H9 (cell line): ENCODE measurements around the gene FMO3. TPM values are rescaled to one million over a fixed set of nuclear protein-coding genes. Genes with fewer than 3 reads are reported as not detected.

Source experiments
- DNase-seq: peaks from one replicate; pipeline ENCODE4 v3.0.0-alpha.2; 2017
- H2AFZ ChIP-seq: one replicate; pipeline ENCODE4 v1.6.1; 2013; ENCODE audit warnings: mild to moderate bottlenecking, low read length, control low read depth, moderate library complexity
- H2AK5ac ChIP-seq: 2 replicates; pipeline ENCODE4 v1.6.1; 2013; ENCODE audit warnings: low read length, control low read depth, mixed read lengths; ENCODE audit not compliant: insufficient read length
- H2BK120ac ChIP-seq: one replicate; pipeline ENCODE4 v1.6.1; 2013; ENCODE audit warnings: low read depth, mild to moderate bottlenecking, low read length, control low read depth, inconsistent platforms; ENCODE audit not compliant: poor library complexity, severe bottlenecking
- H2BK12ac ChIP-seq: 2 replicates; pipeline ENCODE4 v1.6.1; 2013; ENCODE audit warnings: low read length, control low read depth, mixed read lengths, low read depth; ENCODE audit not compliant: insufficient read length
- H2BK15ac ChIP-seq: 2 replicates; pipeline ENCODE4 v1.6.1; 2013; ENCODE audit warnings: low read depth, low read length, control low read depth
- H2BK20ac ChIP-seq: one replicate; pipeline ENCODE4 v1.6.1; 2013; ENCODE audit warnings: low read depth, mild to moderate bottlenecking, low read length, control low read depth, inconsistent platforms; ENCODE audit not compliant: poor library complexity, severe bottlenecking
- H2BK5ac ChIP-seq: 2 replicates; pipeline ENCODE4 v1.6.1; 2013; ENCODE audit warnings: low read length, control low read depth, mixed read lengths; ENCODE audit not compliant: insufficient read length
- H3K14ac ChIP-seq: 2 replicates; pipeline ENCODE4 v1.6.1; 2013; ENCODE audit warnings: low read length, control low read depth; ENCODE audit not compliant: insufficient read depth
- H3K18ac ChIP-seq: 2 replicates; pipeline ENCODE4 v1.6.1; 2013; ENCODE audit warnings: low read depth, mild to moderate bottlenecking, mixed read lengths, low read length, control low read depth; ENCODE audit not compliant: insufficient read length
- H3K23ac ChIP-seq: 2 replicates; pipeline ENCODE4 v1.6.1; 2013; ENCODE audit warnings: low read length, control low read depth, mixed read lengths, low read depth; ENCODE audit not compliant: insufficient read length
- H3K23me2 ChIP-seq: 2 replicates; pipeline ENCODE4 v1.6.1; 2013; ENCODE audit warnings: low read depth, mild to moderate bottlenecking, mixed read lengths, low read length, control low read depth; ENCODE audit not compliant: insufficient read length, poor library complexity, severe bottlenecking
- H3K27ac ChIP-seq: 2 replicates; pipeline ENCODE4 v1.5.1; 2013; ENCODE audit warnings: low read length, control low read depth, mixed read lengths, low read depth; ENCODE audit not compliant: insufficient read length
- H3K27me3 ChIP-seq: 2 replicates; pipeline ENCODE4 v1.6.1; 2013; ENCODE audit warnings: low read length, control low read depth, inconsistent platforms; ENCODE audit not compliant: insufficient read depth
- H3K4ac ChIP-seq: 2 replicates; pipeline ENCODE4 v1.6.1; 2013; ENCODE audit warnings: low read depth, mild to moderate bottlenecking, control low read depth, inconsistent platforms, low read length, moderate library complexity
- H3K4me1 ChIP-seq: 2 replicates; pipeline ENCODE4 v1.6.1; 2013; ENCODE audit warnings: low read length, control low read depth, inconsistent platforms; ENCODE audit not compliant: insufficient read depth
- H3K4me2 ChIP-seq: 2 replicates; pipeline ENCODE4 v1.6.1; 2013; ENCODE audit warnings: low read length, control low read depth, mixed read lengths; ENCODE audit not compliant: insufficient read length, insufficient read depth
- H3K56ac ChIP-seq: 2 replicates; pipeline ENCODE4 v1.6.1; 2013; ENCODE audit warnings: low read depth, mild to moderate bottlenecking, mixed read lengths, low read length, control low read depth; ENCODE audit not compliant: insufficient read length
- H3K79me1 ChIP-seq: 2 replicates; pipeline ENCODE4 v1.6.1; 2013; ENCODE audit warnings: low read depth, mild to moderate bottlenecking, moderate library complexity, low read length, control low read depth, inconsistent platforms; ENCODE audit not compliant: insufficient read depth, poor library complexity, severe bottlenecking
- H3K79me2 ChIP-seq: 2 replicates; pipeline ENCODE4 v1.6.1; 2013; ENCODE audit warnings: low read length, control low read depth, inconsistent platforms; ENCODE audit not compliant: insufficient read depth
- H3K9ac ChIP-seq: 2 replicates; pipeline ENCODE4 v1.6.1; 2013; ENCODE audit warnings: low read length, control low read depth, mixed read lengths; ENCODE audit not compliant: insufficient read length; ENCODE audit errors: extremely low read depth
- H3K9me3 ChIP-seq: one replicate; pipeline ENCODE4 v1.6.1; 2013; ENCODE audit warnings: low read depth, low read length, inconsistent platforms; ENCODE audit not compliant: control insufficient read depth
- H3T11ph ChIP-seq: one replicate; pipeline ENCODE4 v1.6.1; 2013; ENCODE audit warnings: mild to moderate bottlenecking, low read length, control low read depth, inconsistent platforms
- H4K20me1 ChIP-seq: one replicate; pipeline ENCODE4 v1.6.1; 2013; ENCODE audit not compliant: control insufficient read depth, insufficient read length, insufficient read depth
- H4K5ac ChIP-seq: 2 replicates; pipeline ENCODE4 v1.6.1; 2013; ENCODE audit warnings: low read depth, mild to moderate bottlenecking, mixed read lengths, low read length, control low read depth; ENCODE audit not compliant: insufficient read length
- H4K8ac ChIP-seq: replicated peaks from 2 replicates; pipeline ENCODE4 v1.6.1; 2013; ENCODE audit warnings: low read length, control low read depth, mixed read lengths, low read depth; ENCODE audit not compliant: insufficient read length
- H4K91ac ChIP-seq: 2 replicates; pipeline ENCODE4 v1.6.1; 2013; ENCODE audit warnings: low read depth, mild to moderate bottlenecking, moderate library complexity, mixed read lengths, low read length, control low read depth; ENCODE audit not compliant: insufficient read length
- H3K27ac Mint-ChIP-seq, 3 experiments: 2 replicates in 2 of 3; 3 replicates in 1 of 3; pipeline ENCODE4 v1.8.0; 2020 to 2021; ENCODE audit warnings: mixed read lengths in 3 of 3, mild to moderate bottlenecking in 1 of 3, moderate library complexity in 1 of 3
- H3K27me3 Mint-ChIP-seq: 2 replicates; pipeline ENCODE4 v1.8.0; 2021; ENCODE audit warnings: low read depth, mild to moderate bottlenecking, moderate library complexity, mixed read lengths
- H3K36me3 Mint-ChIP-seq, 3 experiments: 2 replicates in 2 of 3; 3 replicates in 1 of 3; pipeline ENCODE4 v1.8.0; 2020 to 2021; ENCODE audit warnings: low read depth in 3 of 3, mixed read lengths in 3 of 3; ENCODE audit not compliant: insufficient read depth in 1 of 3
- H3K4me1 Mint-ChIP-seq, 2 experiments: 2 replicates each; pipeline ENCODE4 v1.8.0; 2020; ENCODE audit warnings: mixed read lengths in 2 of 2
- H3K4me3 Mint-ChIP-seq, 2 experiments: 2 replicates in 1 of 2; 3 replicates in 1 of 2; pipeline ENCODE4 v1.8.0; 2020 to 2021; ENCODE audit warnings: mild to moderate bottlenecking in 2 of 2, mixed read lengths in 2 of 2, moderate library complexity in 1 of 2
- H3K9me3 Mint-ChIP-seq, 2 experiments: 2 replicates in 1 of 2; 3 replicates in 1 of 2; pipeline ENCODE4 v1.8.0; 2020; ENCODE audit warnings: mild to moderate bottlenecking in 2 of 2, mixed read lengths in 2 of 2, moderate library complexity in 1 of 2
- CTCF ChIP-seq: fragments of 200-600 bp; sonication (generic); conservative IDR thresholded peaks from 3 replicates; pipeline ENCODE4 v1.8.0; 2021; ENCODE audit warnings: antibody characterized with exemption, mild to moderate bottlenecking
- WGBS: extraction: QIAGEN DNeasy Blood & Tissue Kit; methylation state at CpG from one replicate; pipeline ENCODE4 v1.1.7; 2013; ENCODE audit warnings: missing lambda C conversion rate, low lambda C conversion rate, mixed read lengths; ENCODE audit not compliant: insufficient read length; ENCODE audit errors: extremely low coverage; 5-methylcytosine and 5-hydroxymethylcytosine counted together
- total RNA-seq: library from RNA; stranded (reverse); gene quantifications from 2 replicates; pipeline ENCODE4 v1.2.1, GENCODE V29; 2021

The FMO3 gene
- total RNA-seq, 1 experiment from 2014 or later, result not detected

GRCh38 chr1:171159148-171159547 is 68.4 kb downstream of the FMO3 start:
- no CpG with 5 or more reads among the region's 2 CpGs for WGBS
- Mint-ChIP-seq H3K36me3 (no peaks in the 10 kb centered on the region; a peak in 3 of 7 replicates), H3K9me3 (peaks cover 0 to 2% of the 10 kb centered on the region in 2 experiments; a peak in 1 of 5 replicates), H3K27ac (no peak overlapping the region), H3K4me1 (peaks cover 15 to 17% of the 10 kb centered on the region in 2 experiments), H3K4me3 (no peak overlapping the region), H3K27me3 (no peaks in the 10 kb centered on the region)
- H3K4ac ChIP-seq, result no peak overlapping the region
- no peak overlapping the region for H2AFZ ChIP-seq
- no peak overlapping the region for H3K56ac ChIP-seq
- H3K9me3 ChIP-seq, result no peaks in the 10 kb centered on the region
- no peak overlapping the region for H2BK20ac ChIP-seq
- no peak overlapping the region for H4K91ac ChIP-seq
- H4K5ac ChIP-seq, result no peak overlapping the region
- H3K9ac ChIP-seq, result no peak overlapping the region
- no peak overlapping the region for H3K27ac ChIP-seq
- no peak overlapping the region for H2BK15ac ChIP-seq
- H2AK5ac ChIP-seq, result no peak overlapping the region
- no peak overlapping the region for H3K18ac ChIP-seq
- no peak overlapping the region for H3K4me2 ChIP-seq
- no peak for DNase-seq
- H3K79me1 ChIP-seq, result no peaks in the 10 kb centered on the region
- no peaks in the 10 kb centered on the region for H3K79me2 ChIP-seq
- TF ChIP-seq CTCF, result no peak
- no peak overlapping the region for H3K23ac ChIP-seq
- no peak overlapping the region for H3K14ac ChIP-seq
- H4K8ac ChIP-seq, result no peak overlapping the region
- H3K27me3 ChIP-seq, result no peaks in the 10 kb centered on the region
- H2BK120ac ChIP-seq, result no peak overlapping the region
- no peak overlapping the region for H3T11ph ChIP-seq
- H2BK5ac ChIP-seq, result no peak overlapping the region
- H3K4me1 ChIP-seq, result no peaks in the 10 kb centered on the region
- no peaks in the 10 kb centered on the region for H4K20me1 ChIP-seq
- no peaks in the 10 kb centered on the region for H3K23me2 ChIP-seq
- no peak overlapping the region for H2BK12ac ChIP-seq
